HCT116 (cell line): ENCODE results near the gene CHST15. TPM values are rescaled to one million over a fixed set of nuclear protein-coding genes. Genes with fewer than 3 reads are reported as not detected.

ENCODE experiments used
- ATAC-seq: fragments of 200-7000 bp; cut with Tn5 transposase; 2 replicates; pipeline ENCODE4 v1.9.1; 2020; ENCODE audit warnings: mild to moderate bottlenecking, moderate library complexity
- BruUV-seq: library from RNA; stranded (reverse); fragments of 400-500 nt; replicated peaks from 2 replicates; lab custom pipeline; 2021; lab: Mats Ljungman, UMichigan
- CTCF ChIA-PET: fragments of 300-600 bp; sonication (Branson Sonifier 250); formaldehyde crosslinking; loops from one replicate; lab custom pipeline; 2021; ENCODE audit warnings: antibody characterized with exemption; lab: Charles Lee
- POLR2A ChIA-PET: fragments of 300-600, 350-600 bp; sonication (Branson Sonifier 250); formaldehyde crosslinking; loops from one replicate; lab custom pipeline; 2021; ENCODE audit warnings: antibody characterized with exemption; lab: Charles Lee
- RAD21 ChIA-PET, 2 experiments: fragments of 300-600 bp; sonication (Branson Sonifier 250); formaldehyde crosslinking; loops; one replicate each; lab custom pipeline; 2023; ENCODE audit warnings: low total read pairs in 2 of 2; ENCODE audit not compliant: uncharacterized antibody in 2 of 2, unreplicated experiment in 2 of 2, low non-redundant PET in 1 of 2; lab: Charles Lee
- DNase-seq: peaks from one replicate; pipeline ENCODE4 v3.0.0-alpha.2; 2010; ENCODE audit warnings: low read depth, low spot score
- H2AFZ ChIP-seq: fragments of 200-600 bp; shearing (Covaris generic), sonication (generic); 2 replicates; pipeline ENCODE4 v1.6.1; 2017; ENCODE audit warnings: low read depth, mixed run types, mixed read lengths, antibody characterized with exemption, low read length; ENCODE audit not compliant: poor library complexity, severe bottlenecking
- H3K27ac ChIP-seq: 2 replicates; pipeline ENCODE4 v1.5.1; 2012; ENCODE audit warnings: low read depth, low read length
- H3K27me3 ChIP-seq: fragments of 200-600 bp; sonication (generic); 2 replicates; pipeline ENCODE4 v1.6.1; 2016; ENCODE audit warnings: mixed run types, low read length, mixed read lengths; ENCODE audit not compliant: insufficient read depth
- H3K36me3 ChIP-seq, 2 experiments: fragments of 200-500 bp in 1 of 2; fragments of 200-600 bp in 1 of 2; sonication (Bioruptor generic) in 1 of 2; sonication (generic) in 1 of 2; 2 replicates each; pipeline versions ENCODE4 v1.5.1 to v1.6.1; 2014 to 2016; ENCODE audit warnings: low read length in 2 of 2, inconsistent platforms in 1 of 2, mixed read lengths in 1 of 2, mixed run types in 1 of 2; ENCODE audit not compliant: insufficient read depth in 2 of 2, control insufficient read depth in 1 of 2
- H3K4me1 ChIP-seq, 2 experiments: fragments of 200-600 bp in 1 of 2; sonication (generic) in 1 of 2; 2 replicates each; pipeline versions ENCODE4 v1.5.1 to v1.6.1; 2012 to 2017; ENCODE audit warnings: low read length in 2 of 2, inconsistent platforms in 1 of 2, mild to moderate bottlenecking in 1 of 2, mixed read lengths in 1 of 2, mixed run types in 1 of 2, moderate library complexity in 1 of 2; ENCODE audit not compliant: insufficient read depth in 2 of 2, control insufficient read depth in 1 of 2
- H3K4me2 ChIP-seq: fragments of 200-600 bp; sonication (generic); 2 replicates; pipeline ENCODE4 v1.6.1; 2017; ENCODE audit warnings: mixed run types, low read length, mixed read lengths
- H3K4me3 ChIP-seq, 2 experiments: fragments of 200-600 bp in 1 of 2; sonication (generic) in 1 of 2; replicated peaks in 1 of 2; 2 replicates each; pipeline ENCODE4 v1.5.1; 2011 to 2016; ENCODE audit warnings: low read length in 2 of 2, control low read depth in 1 of 2, low read depth in 1 of 2, mild to moderate bottlenecking in 1 of 2, mixed read lengths in 1 of 2, mixed run types in 1 of 2
- H3K79me2 ChIP-seq: fragments of 200-600 bp; sonication (generic); 2 replicates; pipeline ENCODE4 v1.6.1; 2017; ENCODE audit warnings: mild to moderate bottlenecking, mixed run types, low read length, moderate library complexity, mixed read lengths; ENCODE audit not compliant: insufficient read depth
- H3K9ac ChIP-seq: fragments of 200-600 bp; sonication (generic); 2 replicates; pipeline ENCODE4 v1.6.1; 2016; ENCODE audit warnings: low read length, mixed read lengths
- H3K9me2 ChIP-seq: fragments of 200-600 bp; sonication (generic), shearing (Covaris generic); 2 replicates; pipeline ENCODE4 v1.6.1; 2017; ENCODE audit warnings: mixed run types, mild to moderate bottlenecking, moderate library complexity; ENCODE audit not compliant: insufficient read depth
- H3K9me3 ChIP-seq, 2 experiments: fragments of 200-500 bp in 1 of 2; fragments of 200-600 bp in 1 of 2; sonication (Bioruptor generic) in 1 of 2; sonication (generic) in 1 of 2; 2 replicates each; pipeline ENCODE4 v1.6.1; 2014 to 2017; ENCODE audit warnings: low read length in 2 of 2, mixed read lengths in 2 of 2, inconsistent platforms in 1 of 2, low read depth in 1 of 2, mild to moderate bottlenecking in 1 of 2, mixed run types in 1 of 2, moderate library complexity in 1 of 2; ENCODE audit not compliant: control insufficient read depth in 1 of 2, insufficient read depth in 1 of 2
- H4K20me1 ChIP-seq: fragments of 200-600 bp; sonication (generic), shearing (Covaris generic); 2 replicates; pipeline ENCODE4 v1.6.1; 2017; ENCODE audit warnings: mixed run types, mild to moderate bottlenecking, moderate library complexity; ENCODE audit not compliant: insufficient read depth
- CEBPB ChIP-seq: IDR thresholded peaks from 2 replicates; pipeline ENCODE4 v1.6.1; 2012; ENCODE audit warnings: low read depth
- ELF1 ChIP-seq: IDR thresholded peaks from 2 replicates; pipeline ENCODE4 v1.6.1; 2012; ENCODE audit warnings: low read depth, borderline replicate concordance
- EZH2 ChIP-seq: fragments of 200-600 bp; sonication (generic); IDR thresholded peaks from 2 replicates; pipeline ENCODE4 v1.6.1; 2017; ENCODE audit warnings: antibody characterized with exemption, mixed run types
- EZH2phosphoT487 ChIP-seq: fragments of 200-600 bp; IDR thresholded peaks from 2 replicates; pipeline ENCODE4 v1.6.1; 2018; ENCODE audit warnings: antibody characterized with exemption, borderline replicate concordance
- FOSL1 ChIP-seq: IDR thresholded peaks from 2 replicates; pipeline ENCODE4 v1.6.1; 2012; ENCODE audit warnings: low read depth
- POLR2AphosphoS5 ChIP-seq: IDR thresholded peaks from 2 replicates; pipeline ENCODE4 v1.6.1; 2011; ENCODE audit warnings: mild to moderate bottlenecking, low read depth, low read length, moderate library complexity
- SIN3A ChIP-seq: IDR thresholded peaks from 2 replicates; pipeline ENCODE4 v1.6.1; 2012; ENCODE audit warnings: low read depth
- SP1 ChIP-seq: IDR thresholded peaks from 2 replicates; pipeline ENCODE4 v1.6.1; 2012; ENCODE audit warnings: low read depth
- SRF ChIP-seq: IDR thresholded peaks from 2 replicates; pipeline ENCODE4 v1.6.1; 2012; ENCODE audit warnings: low read depth
- ZNF274 ChIP-seq: fragments of 200-500 bp; sonication (Bioruptor generic); IDR thresholded peaks from 2 replicates; pipeline ENCODE4 v1.6.1; 2014; ENCODE audit warnings: mild to moderate bottlenecking, low read depth, low read length, inconsistent platforms
- intact Hi-C: fragments of 100-400 bp; cut with micrococcal nuclease; formaldehyde crosslinking; loops from 2 replicates; pipeline ENCODE4 v1.10.0; 2022
- total RNA-seq: library from RNA; stranded (reverse); gene quantifications from one replicate; pipeline ENCODE4 v1.2.1, GENCODE V29; 2021; ENCODE audit not compliant: unreplicated experiment
- TF ChIP-seq, protein P1 (sequence below), 3 experiments: fragments of 200-600 bp in 1 of 3; sonication (generic) in 1 of 3; IDR thresholded peaks in 2 of 3; conservative IDR thresholded peaks in 1 of 3; 2 replicates each; pipeline ENCODE4 v1.5.1; 2012 to 2017; ENCODE audit warnings: low read depth in 2 of 3, low read length in 2 of 3, antibody characterized with exemption in 1 of 3, borderline replicate concordance in 1 of 3, control low read depth in 1 of 3, mild to moderate bottlenecking in 1 of 3, mixed read lengths in 1 of 3, mixed run types in 1 of 3, moderate library complexity in 1 of 3; ENCODE audit not compliant: insufficient read depth in 1 of 3
- TF ChIP-seq, protein P2 (sequence below): IDR thresholded peaks from 2 replicates; pipeline ENCODE4 v1.6.1; 2012; ENCODE audit warnings: low read depth

The CHST15 gene
- total RNA-seq, 1 experiment from 2014 or later: 47.2 TPM

DNA sequence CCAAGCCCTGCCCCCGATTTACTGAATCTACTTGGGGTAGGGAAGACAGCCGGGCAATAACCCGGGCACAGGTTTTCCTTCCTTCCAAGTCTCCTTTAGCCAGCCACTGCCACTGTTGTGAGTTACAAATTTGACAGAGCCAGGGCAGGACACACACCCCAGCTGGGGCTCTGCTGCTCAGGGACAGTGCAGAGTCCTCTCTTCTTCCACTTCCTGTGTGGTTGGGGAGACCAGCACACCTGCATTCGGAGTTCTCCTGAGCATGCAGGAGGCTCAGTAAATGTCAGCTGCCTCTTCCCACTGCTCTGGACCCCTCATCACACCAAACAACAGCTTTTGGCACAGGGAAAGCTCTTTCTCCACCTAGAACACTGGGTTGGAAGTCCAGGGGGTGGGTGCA lies 21.3 kb downstream of the CHST15 start:
- Histone ChIP-seq H3K9ac (no peak overlapping the region), H3K4me1 (peaks cover 0 to 10% of the 10 kb centered on the region in 2 experiments; a peak in 2 of 4 replicates), H3K9me2 (no peaks in the 10 kb centered on the region), H3K27ac (no peak overlapping the region), H3K9me3 (no peaks in the 10 kb centered on the region), H3K27me3 (no peaks in the 10 kb centered on the region), H3K4me3 (no peak overlapping the region), H3K4me2 (no peak overlapping the region), H2AFZ (no peak overlapping the region), H3K36me3 (no peaks in the 10 kb centered on the region), H3K79me2 (peaks cover 76% of the 10 kb centered on the region), H4K20me1 (peaks cover 1% of the 10 kb centered on the region; the same call in 1 of the 2 replicates)
- intact Hi-C loops: no loop called here
- CTCF ChIA-PET: no interaction called here
- ATAC-seq: no peak
- BruUV-seq: no TSS peak
- DNase-seq: no peak
- POLR2A ChIA-PET: interaction anchor here (1.2 kb wide), 1 partner anchor 16 kb away, joined by 3 read pairs; no protein-coding TSS in a partner anchor
- no peak for TF ChIP-seq SRF
- TF ChIP-seq POLR2AphosphoS5: no peak
- TF ChIP-seq SIN3A: no peak
- no peak for TF ChIP-seq EZH2phosphoT487
- TF ChIP-seq ELF1: no peak
- TF ChIP-seq EZH2: no peak
- TF ChIP-seq ZNF274: no peak
- TF ChIP-seq, protein P1, sequence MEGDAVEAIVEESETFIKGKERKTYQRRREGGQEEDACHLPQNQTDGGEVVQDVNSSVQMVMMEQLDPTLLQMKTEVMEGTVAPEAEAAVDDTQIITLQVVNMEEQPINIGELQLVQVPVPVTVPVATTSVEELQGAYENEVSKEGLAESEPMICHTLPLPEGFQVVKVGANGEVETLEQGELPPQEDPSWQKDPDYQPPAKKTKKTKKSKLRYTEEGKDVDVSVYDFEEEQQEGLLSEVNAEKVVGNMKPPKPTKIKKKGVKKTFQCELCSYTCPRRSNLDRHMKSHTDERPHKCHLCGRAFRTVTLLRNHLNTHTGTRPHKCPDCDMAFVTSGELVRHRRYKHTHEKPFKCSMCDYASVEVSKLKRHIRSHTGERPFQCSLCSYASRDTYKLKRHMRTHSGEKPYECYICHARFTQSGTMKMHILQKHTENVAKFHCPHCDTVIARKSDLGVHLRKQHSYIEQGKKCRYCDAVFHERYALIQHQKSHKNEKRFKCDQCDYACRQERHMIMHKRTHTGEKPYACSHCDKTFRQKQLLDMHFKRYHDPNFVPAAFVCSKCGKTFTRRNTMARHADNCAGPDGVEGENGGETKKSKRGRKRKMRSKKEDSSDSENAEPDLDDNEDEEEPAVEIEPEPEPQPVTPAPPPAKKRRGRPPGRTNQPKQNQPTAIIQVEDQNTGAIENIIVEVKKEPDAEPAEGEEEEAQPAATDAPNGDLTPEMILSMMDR (IDR thresholded peaks at IDR 0.05 in 2 of 3, conservative IDR thresholded peaks at IDR 0.05 in 1 of 3; ENCODE audit: borderline replicate concordance in 1 of 3, insufficient read depth in 1 of 3, low read depth in 2 of 3, low read length in 2 of 3): no peak
- RAD21 ChIA-PET: no interaction called here

DNA sequence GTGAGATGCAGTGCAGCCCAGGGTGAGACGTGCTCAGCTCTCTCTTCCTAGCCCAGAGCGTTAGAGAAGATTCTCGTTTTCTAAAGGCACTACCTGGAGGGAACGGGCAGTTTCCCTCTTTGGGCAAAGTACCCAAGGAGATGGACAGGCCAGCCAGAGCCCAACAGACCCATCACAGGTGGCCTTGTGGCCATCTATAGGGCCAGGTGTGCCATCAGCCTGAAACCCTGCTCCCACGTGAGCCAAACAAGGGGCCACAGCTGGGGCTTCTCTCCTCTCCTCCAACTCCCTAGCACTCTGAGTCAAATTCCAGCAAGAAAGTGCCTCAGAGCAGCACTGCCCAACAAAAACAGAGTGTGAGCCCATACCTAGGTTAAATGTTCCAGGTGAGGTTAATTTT lies 22.3 kb downstream of the CHST15 start:
- H3K9me2 ChIP-seq: no peaks in the 10 kb centered on the region
- BruUV-seq: no TSS peak
- peaks cover 0 to 10% of the 10 kb centered on the region in 2 experiments; a peak in 2 of 4 replicates for H3K4me1 ChIP-seq
- TF ChIP-seq, protein P2, sequence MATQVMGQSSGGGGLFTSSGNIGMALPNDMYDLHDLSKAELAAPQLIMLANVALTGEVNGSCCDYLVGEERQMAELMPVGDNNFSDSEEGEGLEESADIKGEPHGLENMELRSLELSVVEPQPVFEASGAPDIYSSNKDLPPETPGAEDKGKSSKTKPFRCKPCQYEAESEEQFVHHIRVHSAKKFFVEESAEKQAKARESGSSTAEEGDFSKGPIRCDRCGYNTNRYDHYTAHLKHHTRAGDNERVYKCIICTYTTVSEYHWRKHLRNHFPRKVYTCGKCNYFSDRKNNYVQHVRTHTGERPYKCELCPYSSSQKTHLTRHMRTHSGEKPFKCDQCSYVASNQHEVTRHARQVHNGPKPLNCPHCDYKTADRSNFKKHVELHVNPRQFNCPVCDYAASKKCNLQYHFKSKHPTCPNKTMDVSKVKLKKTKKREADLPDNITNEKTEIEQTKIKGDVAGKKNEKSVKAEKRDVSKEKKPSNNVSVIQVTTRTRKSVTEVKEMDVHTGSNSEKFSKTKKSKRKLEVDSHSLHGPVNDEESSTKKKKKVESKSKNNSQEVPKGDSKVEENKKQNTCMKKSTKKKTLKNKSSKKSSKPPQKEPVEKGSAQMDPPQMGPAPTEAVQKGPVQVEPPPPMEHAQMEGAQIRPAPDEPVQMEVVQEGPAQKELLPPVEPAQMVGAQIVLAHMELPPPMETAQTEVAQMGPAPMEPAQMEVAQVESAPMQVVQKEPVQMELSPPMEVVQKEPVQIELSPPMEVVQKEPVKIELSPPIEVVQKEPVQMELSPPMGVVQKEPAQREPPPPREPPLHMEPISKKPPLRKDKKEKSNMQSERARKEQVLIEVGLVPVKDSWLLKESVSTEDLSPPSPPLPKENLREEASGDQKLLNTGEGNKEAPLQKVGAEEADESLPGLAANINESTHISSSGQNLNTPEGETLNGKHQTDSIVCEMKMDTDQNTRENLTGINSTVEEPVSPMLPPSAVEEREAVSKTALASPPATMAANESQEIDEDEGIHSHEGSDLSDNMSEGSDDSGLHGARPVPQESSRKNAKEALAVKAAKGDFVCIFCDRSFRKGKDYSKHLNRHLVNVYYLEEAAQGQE: no peak
- TF ChIP-seq CEBPB (no peak), FOSL1 (no peak), SP1 (no peak)
- TF ChIP-seq, all 23 proteins: peak for 0
- Histone ChIP-seq H3K4me3 (no peak overlapping the region), H3K36me3 (no peaks in the 10 kb centered on the region), H4K20me1 (peaks cover 3% of the 10 kb centered on the region; the same call in 1 of the 2 replicates), H3K27me3 (no peaks in the 10 kb centered on the region), H3K9ac (no peak overlapping the region), H3K79me2 (peaks cover 74% of the 10 kb centered on the region), H2AFZ (no peak overlapping the region), H3K27ac (no peak overlapping the region), H3K9me3 (no peaks in the 10 kb centered on the region), H3K4me2 (no peak overlapping the region)
- ChIA-PET POLR2A (interaction anchor here (1.2 kb wide), 1 partner anchor 17 kb away, joined by 3 read pairs; no protein-coding TSS in a partner anchor), CTCF (no interaction called here), RAD21 (no interaction called here)
- no peak for DNase-seq
- intact Hi-C loops: no loop called here
- no peak for ATAC-seq
